NOMO-1 treated with DMSO at 0.1 percent for 48 hours (cell line): ENCODE results near the gene ARHGEF17.

Source experiments
- DNase-seq: peaks from one replicate; lab custom pipeline; 2025; ENCODE audit not compliant: unreplicated experiment; lab: John Stamatoyannopoulos, UW

ARHGEF17 gene

DNA sequence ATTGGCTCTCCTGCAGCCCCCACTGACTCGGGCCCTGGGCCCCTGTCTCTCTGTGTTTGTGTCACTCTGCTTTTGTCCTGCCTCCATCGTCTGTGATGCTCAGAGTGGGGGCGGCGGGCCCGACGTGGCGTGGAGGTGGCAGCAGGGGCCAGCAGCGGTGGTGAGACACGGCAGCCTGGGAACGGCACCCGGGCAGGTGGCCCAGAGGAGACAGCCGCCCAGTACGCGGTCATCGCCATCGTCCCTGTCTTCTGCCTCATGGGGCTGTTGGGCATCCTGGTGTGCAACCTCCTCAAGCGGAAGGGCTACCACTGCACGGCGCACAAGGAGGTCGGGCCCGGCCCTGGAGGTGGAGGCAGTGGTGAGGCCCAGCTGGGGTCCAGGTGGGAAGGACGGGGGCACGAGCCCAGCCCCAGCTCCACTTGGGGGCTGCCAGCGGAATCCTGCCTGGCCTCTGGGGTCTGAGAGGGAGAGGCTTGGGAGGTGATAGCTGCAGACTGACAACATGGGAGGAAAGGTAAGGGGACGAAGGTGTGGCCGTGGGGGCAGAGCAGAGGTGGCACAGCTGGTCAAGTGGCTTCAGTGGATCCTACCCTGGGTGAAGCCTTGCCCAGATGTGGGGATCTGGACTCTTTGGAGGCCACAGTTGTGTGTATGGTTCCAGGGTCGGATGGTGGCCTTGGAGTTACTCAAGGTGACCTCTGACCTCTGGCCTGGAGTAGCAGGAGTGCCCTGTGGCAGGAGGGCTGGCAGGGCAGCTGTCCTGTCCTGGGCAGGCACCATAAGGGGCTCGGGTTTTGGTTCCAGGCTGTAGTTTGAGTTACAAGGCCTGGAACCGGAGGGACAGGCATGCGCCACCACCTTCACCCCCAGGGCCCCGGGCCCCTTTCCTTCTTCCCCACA lies 84.3 kb downstream of the ARHGEF17 start:
- DNase-seq = no peak

DNA sequence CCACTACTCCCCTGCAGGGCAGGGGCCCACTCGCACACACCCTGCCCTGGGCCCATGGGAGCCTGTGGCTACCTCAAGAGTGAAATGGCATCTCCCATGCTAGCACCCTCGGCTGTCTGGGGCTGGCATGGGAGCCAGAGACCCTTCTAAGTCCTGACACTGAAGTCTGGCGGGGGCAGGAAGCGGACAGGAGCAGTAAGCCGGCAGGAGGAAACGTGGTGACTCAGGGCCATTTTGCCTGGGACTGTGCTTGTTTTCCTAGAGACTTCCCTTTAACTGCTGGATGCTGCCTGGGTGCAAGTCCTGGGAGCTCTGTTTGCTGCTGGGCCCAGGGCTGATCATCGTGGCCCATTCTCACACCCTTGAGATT lies 84.9 kb downstream of the ARHGEF17 start:
- DNase-seq = no peak

DNA sequence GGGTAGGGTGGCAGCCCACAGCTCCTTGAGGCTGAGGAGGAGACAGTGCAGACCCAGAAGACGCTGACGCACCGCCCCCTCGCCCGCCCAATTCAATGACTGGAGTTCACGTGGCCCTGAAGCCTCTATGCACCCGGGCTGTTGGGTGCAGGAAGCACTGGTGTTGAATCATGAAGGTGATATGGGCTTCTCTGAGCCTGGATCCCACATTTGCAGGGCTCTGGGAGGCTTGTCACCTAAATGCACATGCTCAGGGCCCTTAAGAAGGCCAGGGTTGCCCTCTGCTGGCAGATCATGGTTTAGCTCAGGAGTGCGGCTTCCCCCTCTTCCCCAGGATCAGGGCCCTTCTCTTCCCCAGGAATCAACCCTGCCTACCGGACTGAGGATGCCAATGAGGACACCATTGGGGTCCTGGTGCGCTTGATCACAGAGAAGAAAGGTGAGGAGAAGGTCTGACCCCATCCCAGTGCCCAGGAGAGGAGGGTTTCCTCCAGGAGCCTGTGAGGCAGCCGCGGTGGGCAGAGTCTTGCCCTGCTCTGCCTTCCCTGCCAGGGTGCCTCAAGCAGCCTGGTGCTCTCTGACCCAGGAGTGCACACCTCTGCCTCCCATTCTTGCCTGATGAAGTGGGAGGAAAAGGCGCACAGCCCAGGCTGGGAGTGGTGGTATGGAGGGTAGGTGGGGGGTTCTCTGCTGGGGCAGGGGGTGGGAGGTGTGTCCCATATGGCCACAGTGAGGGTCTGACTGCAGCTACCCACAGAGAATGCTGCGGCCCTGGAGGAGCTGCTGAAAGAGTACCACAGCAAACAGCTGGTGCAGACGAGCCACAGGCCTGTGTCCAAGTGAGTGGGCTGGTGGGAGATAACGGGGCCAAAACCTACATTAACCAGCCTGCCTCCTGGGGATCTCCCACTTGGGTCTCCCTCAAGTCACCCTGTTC lies 85.7 kb downstream of the ARHGEF17 start:
- peak; percentile 65 for DNase-seq

DNA sequence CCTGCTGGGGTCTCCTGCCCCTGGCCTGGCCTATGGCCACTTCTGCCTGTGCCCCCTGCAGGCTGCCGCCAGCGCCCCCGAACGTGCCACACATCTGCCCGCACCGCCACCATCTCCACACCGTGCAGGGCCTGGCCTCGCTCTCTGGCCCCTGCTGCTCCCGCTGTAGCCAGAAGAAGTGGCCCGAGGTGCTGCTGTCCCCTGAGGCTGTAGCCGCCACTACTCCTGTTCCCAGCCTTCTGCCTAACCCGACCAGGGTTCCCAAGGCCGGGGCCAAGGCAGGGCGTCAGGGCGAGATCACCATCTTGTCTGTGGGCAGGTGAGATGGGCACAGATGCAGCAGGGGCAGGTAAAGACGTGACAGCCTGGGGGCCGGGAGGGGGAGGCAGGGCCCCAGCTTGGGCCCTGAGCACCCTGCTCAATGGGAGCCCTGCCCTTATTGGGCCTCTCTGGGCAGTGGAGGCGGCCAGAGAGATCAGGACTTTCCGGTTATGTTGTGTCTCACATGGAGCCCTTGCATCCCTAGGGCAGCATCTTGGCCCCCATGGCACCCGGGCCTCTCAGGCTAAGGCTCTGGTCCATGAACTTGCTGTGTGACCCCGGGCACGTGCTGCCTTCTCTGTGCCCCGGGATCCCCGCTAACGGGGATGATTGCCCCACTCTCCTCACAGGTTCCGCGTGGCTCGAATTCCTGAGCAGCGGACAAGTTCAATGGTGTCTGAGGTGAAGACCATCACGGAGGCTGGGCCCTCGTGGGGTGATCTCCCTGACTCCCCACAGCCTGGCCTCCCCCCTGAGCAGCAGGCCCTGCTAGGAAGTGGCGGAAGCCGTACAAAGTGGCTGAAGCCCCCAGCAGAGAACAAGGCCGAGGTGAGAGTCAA lies 86.6 kb downstream of the ARHGEF17 start:
- no peak for DNase-seq

DNA sequence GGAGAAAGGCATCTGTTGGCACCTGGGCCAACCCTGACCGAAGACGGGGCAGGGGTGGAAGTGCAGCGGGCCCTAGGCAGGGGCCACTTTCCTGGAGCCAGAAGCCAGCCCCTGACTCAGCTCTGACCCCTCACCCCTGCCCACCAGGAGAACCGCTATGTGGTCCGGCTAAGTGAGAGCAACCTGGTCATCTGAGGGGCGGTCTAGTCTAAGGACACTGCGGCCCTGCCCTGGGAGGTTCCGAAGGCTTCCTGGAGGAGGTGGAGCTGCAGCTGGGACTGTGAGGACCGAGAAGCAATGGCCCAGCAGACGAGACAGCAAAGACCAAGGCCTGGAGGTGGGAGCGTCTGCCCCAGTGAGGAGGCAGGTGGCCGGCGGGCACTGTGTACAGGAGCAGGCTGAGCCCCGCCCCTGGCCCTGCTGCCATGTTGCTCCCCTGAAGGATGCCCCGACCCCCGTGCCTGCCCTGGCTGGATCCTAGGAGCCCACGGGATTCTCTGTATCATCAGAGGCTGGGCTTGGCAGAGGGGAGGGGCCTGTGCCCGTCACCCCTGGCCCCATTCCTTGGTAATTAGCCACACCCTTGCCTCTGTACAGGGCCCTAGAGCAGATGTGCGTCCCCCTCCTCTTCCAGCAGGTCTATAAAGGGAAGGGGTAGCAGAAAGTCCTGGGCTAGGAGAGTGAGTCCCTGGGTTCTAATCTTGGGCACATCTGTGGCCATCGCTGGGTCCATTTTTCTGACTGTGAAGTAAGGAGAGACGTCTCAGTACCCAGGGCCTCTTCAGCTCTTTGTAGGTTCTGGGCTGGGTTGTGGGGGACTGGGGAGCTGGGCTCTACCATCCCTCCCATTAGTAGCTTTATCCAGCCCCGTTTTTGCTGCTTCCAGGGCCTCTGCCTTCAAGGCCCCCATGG lies 87.5 kb downstream of the ARHGEF17 start:
- no peak for DNase-seq

DNA sequence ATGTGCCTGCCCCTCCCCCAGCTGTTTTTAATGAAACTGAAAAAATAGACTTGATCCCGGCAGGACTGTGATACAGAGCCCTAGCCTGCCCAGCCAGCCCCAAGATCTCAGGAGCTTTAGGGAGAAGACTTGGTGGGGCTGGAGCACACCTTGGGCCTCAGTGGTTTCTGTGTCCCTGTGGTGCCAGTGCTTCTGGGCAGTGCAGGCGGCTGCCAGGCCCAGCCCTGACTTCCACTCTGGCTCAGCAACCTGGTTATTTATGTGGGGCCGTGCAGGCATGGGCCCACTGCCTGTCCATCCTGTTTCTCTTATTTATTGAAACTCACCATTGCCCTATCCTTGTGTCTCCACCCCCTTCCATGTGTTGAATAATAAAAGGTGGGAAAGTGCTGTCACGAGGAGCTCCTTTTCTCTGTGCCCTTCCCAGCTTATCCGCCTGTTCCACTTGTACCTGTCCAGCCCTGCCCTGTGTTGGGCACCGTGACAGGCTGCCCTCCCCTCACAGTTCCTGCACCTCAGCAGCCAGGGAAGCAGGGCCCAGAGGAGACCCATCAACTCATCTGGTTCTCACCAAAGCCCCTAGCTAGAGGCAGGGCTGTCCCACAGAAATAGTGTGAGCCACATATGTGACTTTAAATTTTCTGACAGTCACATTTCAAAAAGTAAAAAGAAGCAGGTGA lies 88.3 kb downstream of the ARHGEF17 start:
- DNase-seq = no peak

DNA sequence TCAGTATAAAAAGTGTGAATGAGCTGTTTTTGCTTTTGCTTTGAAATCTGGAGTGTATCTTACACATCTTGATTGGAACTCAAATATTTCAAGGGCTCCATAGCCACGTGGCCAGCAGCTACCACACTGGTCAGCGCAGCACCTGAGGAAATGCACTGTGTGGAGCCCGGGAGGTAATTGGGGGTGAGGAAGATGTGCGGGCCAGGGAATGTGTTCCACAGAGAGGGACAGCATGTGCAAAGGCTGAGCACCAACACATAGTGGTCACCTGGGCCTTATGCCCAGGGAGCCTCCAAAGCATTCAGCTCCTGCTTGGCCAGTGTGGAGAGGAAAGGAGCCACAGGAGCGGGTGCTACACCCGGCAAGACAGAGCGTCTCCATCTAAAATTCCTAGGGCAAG lies 88.9 kb downstream of the ARHGEF17 start:
- DNase-seq = no peak

DNA sequence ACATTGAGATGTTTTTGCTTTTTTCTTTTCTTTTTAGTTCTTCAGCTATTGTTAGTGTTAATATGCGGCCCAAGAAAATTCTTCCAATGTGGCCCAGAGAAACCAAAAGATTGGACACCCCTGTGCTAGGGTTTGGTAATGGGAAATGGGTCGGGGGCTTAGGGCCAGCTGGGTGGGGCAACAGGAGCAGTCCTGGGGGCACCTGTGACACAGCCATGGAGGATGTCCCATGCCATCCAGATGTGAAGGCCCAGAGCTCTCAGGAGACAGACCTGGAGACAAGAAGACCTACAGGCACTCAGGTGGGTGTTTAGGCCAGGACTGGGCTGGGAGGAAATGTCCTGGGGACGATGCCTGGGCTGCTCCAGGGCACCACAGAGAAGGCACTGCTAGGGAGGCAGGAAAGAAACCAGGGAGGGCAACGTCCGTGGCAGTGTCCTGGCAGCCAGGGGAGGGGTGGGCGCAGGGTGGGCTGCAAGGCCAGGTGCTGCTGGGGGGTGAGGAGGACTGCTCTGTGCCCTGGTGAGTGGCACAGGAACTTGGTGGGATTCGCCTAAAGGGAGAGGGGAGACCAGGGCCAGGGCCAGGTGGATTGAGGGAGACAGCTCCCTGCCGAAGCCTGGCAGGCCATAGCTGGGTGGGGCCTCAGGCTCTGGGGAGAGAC lies 89.5 kb downstream of the ARHGEF17 start:
- DNase-seq = no peak

DNA sequence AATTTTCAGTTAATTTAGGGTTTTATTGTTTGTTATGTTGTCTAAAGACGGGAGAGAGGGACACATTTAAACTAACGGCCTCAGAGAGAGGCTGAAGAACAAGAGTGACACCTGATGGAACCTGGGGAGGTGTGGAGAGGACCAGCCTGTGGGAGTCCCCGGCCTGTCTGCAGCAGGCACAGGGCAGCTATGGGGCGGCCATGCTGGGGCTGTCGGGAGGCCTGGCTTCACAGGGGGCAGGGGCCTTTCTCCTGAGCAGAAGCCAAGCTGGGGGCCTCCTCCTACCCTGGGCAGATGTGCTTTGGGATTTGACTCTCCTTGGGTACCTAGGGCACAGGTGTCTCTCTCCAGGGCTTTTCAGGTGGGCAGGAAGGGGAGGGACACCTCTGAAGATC lies 90.1 kb downstream of the ARHGEF17 start:
- no peak for DNase-seq

DNA sequence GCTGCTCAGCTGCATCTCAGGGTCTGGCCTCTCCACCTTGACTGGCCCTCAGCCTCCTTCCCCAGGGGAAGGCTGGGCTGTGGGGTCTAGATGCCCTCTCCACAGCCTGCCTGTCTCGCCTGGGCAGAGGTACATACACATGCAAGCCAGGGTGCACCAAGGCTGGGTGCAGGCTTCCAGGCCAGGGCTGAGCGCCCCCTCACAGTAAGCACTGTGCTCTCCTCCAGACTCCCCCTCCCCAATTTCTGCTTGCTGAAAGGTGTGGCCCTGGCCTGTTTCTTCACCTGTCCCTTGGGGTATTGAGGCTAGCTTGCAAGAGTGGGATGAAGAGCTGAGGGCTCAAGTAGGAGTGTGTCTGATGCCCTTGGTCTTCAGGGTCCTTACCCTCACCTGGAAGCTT lies 90.6 kb downstream of the ARHGEF17 start:
- DNase-seq = no peak

DNA sequence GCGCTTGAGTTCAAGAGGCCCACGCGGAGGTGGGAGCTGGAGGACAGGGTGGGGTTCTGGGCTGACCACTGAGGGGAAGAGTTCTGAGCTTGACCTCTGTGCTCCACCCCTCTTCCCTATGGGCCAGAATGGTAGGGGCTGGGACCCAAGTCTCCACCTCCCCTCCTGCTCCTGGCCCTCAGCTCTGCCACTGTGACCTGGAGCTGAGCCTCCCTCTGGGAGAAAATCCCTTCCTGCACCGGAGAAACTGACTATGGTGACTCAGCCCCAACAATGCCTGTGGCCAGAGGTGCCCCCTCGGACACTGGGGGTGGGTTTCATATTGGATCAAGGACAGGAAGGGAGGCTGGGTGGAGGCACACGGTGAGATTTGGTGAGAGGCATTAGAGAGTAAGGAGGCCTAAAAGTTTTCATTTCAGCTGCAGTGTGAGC lies 91.1 kb downstream of the ARHGEF17 start:
- DNase-seq = no peak

DNA sequence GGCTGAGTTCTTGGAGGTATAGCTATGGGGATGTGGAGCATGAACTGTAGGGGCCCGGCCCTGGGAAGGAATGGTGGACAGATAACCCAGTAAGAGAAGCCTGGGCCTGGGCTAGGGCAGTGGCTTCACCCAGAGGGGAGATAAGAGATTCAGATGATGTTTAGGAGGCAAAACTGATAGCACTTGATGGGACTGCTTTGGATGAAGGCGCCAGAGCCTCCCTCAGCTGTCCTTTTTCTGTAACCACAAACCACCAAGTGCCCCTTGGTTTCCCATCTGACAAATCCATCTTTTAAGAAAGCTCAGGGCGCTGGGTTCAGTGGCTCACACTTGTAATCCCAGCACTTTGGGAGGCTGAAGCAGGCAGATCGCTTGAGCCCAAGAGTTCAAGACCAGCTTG lies 91.6 kb downstream of the ARHGEF17 start:
- DNase-seq = no peak

DNA sequence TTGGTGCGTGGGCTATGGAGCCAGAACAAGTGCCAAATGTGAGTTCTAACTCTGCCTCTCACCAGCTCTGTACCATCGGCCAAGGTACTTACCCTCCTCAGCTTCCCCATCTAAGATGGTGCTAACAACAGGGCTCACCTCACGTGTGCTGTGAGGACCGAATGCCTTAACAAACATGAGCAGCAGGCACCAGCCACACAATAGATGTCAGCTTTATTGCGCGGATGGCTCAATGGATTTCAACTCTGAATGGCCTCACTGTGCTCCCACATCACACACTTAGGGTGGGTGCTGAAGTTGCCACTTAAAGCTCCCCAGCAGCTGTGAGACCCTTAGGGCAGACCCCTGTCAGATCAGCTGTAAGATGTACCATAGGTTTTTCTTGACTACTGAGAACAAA lies 92.2 kb downstream of the ARHGEF17 start:
- DNase-seq = no peak

DNA sequence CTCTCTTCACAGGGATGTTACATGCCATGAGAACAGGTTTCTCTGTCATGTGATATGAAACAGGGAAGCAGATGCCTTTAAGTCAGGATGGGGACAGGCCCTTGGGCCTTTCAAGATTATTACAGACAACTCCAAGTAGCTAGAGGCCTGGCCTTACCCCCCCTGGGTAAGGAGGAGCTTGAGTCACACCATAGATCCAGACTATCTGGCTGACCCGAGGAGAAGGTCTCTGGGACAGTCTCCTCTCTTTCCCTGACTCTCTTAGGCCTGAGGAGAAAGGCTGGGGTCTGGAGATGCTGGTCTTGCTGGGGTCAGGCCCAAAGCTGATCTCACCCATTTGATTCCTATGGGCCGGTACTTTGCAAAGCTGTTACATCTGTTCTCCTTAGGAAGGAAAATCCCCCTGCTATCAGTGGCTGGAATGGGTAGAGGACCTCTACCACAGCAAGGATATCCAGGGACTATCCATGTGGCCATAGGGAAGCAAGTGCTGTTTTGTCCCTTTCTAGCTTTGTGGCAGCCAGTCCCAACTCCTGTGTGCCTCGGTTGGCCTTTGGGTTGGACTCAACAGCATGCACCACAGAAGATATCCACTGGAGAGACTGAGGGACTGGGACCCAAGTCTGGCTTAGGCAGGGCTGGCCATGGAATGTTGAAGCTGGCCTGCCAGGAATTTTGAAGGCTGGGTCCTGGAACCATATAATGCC lies 93.3 kb downstream of the ARHGEF17 start:
- DNase-seq = no peak

DNA sequence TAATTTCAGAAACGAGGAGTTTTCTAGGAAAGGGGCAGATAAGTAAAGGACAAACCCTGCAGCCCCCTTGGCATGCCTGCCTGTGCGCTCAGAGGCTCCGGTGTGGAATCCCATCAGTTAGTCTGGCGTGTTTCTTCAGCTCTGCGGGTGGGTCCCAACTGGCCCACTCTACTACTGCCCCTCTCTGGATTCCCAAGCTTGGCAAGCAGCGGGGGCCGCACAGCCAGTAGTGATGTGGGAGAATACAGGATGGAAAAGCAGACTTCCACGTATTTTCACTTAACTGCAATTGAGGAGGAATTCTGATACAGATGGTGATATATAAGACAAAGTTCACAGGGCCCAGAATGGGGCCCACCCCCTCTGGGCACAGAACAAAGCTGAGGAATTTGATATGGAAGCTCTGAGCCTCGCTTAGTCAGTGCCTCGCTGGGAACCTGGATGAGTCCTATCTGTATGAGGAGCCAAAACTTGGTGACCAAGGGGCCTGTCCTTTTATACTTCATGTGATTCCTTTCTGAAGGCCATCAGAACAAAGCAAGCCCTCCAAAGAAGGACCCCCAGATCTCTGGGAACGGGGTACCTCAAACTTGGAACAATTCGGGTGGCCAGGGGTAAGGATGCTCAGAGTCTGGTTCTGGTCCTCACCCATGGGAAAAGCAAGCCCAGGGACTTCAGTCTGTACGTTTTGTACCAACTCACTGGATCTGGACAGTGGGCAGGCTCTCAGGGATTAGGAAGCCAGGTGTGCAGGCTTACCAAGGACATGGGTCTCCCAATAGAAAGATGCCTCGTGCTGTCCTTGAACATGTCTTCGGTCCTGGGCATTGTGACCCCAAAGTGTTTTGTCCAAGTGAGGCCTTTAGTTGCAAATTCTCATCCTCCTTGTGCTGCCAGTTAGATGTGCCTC lies 94.1 kb downstream of the ARHGEF17 start:
- no peak for DNase-seq

DNA sequence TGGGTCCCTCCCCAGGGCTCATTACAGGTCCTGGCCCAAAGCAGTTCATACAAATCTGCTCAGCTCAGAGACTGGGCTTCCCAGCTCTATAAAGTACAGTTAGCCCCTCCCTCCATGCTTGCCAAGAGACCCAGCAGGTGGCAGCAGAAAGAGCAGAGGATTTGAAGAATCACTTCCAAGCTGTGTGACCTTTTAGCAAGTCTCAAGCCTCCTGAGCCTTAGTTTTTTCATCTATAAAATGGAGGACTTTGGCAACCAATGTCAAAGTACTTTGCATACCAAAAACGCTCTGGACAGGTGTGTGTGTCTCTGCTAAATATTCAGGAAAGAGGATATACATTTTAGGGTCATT lies 94.7 kb downstream of the ARHGEF17 start:
- peak; percentile 41 for DNase-seq

DNA sequence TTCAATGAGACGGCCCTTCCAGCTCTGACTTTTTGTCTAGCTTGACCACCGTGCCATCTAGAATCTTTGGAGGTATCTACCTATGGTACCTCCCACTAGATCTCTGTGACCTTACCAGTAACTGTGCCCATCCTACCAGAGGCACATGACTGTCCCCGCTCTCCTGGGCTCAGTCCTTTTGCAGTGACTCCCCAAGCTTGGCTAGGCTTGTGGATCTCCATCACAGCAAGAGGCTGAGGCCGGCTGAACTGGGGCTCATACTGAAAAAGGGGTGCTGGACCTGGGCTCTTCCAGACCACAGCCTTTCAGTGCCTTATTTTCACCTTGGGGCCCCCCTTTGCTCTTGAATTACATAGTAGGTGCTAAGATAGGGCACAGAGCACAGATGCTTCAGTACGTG lies 95.5 kb downstream of the ARHGEF17 start:
- no peak for DNase-seq
